ENCODE measurements around the gene ADAM12.

DNA sequence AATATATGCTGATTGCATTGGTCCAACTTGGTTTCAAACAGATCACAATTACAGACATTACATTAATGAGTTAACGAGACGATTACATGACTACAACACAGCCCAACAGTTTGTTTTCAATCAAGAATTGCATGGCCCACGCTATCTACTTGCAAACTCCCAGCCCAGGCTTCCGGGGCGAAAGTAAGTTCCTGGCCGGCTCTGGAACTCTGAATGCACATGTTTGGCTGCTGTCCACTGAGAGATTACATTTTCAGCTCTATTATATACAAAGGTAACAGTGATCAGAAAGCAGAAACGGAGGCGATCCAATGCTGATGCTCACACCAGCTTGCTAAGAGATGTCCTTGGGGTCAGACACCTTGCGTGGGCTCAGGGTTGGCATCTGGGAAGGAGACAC is 285.6 kb downstream of the ADAM12 start:
- TF ChIP-seq ZNF214 (tag by site-specific recombination; IDR thresholded peaks at IDR 0.05; ENCODE audit: borderline replicate concordance), result no peak
- TF ChIP-seq ZNF837 (tag by site-specific recombination; IDR thresholded peaks at IDR 0.05), result no peak
- TF ChIP-seq, protein P1, sequence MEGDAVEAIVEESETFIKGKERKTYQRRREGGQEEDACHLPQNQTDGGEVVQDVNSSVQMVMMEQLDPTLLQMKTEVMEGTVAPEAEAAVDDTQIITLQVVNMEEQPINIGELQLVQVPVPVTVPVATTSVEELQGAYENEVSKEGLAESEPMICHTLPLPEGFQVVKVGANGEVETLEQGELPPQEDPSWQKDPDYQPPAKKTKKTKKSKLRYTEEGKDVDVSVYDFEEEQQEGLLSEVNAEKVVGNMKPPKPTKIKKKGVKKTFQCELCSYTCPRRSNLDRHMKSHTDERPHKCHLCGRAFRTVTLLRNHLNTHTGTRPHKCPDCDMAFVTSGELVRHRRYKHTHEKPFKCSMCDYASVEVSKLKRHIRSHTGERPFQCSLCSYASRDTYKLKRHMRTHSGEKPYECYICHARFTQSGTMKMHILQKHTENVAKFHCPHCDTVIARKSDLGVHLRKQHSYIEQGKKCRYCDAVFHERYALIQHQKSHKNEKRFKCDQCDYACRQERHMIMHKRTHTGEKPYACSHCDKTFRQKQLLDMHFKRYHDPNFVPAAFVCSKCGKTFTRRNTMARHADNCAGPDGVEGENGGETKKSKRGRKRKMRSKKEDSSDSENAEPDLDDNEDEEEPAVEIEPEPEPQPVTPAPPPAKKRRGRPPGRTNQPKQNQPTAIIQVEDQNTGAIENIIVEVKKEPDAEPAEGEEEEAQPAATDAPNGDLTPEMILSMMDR (tag by site-specific recombination; IDR thresholded peaks at IDR 0.05), result no peak
- TF ChIP-seq, protein P2, sequence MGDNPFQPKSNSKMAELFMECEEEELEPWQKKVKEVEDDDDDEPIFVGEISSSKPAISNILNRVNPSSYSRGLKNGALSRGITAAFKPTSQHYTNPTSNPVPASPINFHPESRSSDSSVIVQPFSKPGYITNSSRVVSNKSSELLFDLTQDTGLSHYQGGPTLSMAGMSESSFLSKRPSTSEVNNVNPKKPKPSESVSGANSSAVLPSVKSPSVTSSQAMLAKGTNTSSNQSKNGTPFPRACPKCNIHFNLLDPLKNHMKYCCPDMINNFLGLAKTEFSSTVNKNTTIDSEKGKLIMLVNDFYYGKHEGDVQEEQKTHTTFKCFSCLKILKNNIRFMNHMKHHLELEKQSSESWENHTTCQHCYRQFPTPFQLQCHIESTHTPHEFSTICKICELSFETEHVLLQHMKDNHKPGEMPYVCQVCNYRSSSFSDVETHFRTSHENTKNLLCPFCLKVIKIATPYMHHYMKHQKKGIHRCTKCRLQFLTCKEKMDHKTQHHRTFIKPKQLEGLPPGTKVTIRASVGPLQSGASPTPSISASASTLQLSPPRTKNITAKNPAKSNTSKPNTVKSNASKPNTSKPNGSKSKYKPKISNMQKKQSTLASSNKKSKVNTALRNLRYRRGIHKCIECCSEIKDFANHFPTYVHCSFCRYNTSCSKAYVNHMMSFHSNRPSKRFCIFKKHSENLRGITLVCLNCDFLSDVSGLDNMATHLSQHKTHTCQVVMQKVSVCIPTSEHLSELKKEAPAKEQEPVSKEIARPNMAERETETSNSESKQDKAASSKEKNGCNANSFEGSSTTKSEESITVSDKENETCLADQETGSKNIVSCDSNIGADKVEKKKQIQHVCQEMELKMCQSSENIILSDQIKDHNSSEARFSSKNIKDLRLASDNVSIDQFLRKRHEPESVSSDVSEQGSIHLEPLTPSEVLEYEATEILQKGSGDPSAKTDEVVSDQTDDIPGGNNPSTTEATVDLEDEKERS (tag by site-specific recombination; IDR thresholded peaks at IDR 0.05), result no peak
- TF ChIP-seq ZNF560 (tag by site-specific recombination; IDR thresholded peaks at IDR 0.05; ENCODE audit: borderline replicate concordance), result no peak
- TF ChIP-seq, protein P3, sequence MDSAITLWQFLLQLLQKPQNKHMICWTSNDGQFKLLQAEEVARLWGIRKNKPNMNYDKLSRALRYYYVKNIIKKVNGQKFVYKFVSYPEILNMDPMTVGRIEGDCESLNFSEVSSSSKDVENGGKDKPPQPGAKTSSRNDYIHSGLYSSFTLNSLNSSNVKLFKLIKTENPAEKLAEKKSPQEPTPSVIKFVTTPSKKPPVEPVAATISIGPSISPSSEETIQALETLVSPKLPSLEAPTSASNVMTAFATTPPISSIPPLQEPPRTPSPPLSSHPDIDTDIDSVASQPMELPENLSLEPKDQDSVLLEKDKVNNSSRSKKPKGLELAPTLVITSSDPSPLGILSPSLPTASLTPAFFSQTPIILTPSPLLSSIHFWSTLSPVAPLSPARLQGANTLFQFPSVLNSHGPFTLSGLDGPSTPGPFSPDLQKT (IDR thresholded peaks at IDR 0.05; ENCODE audit: borderline replicate concordance, low read depth, low read length), result no peak
- no peak for TF ChIP-seq ZNF146 (tag by site-specific recombination; IDR thresholded peaks at IDR 0.05)
- TF ChIP-seq, protein P4, sequence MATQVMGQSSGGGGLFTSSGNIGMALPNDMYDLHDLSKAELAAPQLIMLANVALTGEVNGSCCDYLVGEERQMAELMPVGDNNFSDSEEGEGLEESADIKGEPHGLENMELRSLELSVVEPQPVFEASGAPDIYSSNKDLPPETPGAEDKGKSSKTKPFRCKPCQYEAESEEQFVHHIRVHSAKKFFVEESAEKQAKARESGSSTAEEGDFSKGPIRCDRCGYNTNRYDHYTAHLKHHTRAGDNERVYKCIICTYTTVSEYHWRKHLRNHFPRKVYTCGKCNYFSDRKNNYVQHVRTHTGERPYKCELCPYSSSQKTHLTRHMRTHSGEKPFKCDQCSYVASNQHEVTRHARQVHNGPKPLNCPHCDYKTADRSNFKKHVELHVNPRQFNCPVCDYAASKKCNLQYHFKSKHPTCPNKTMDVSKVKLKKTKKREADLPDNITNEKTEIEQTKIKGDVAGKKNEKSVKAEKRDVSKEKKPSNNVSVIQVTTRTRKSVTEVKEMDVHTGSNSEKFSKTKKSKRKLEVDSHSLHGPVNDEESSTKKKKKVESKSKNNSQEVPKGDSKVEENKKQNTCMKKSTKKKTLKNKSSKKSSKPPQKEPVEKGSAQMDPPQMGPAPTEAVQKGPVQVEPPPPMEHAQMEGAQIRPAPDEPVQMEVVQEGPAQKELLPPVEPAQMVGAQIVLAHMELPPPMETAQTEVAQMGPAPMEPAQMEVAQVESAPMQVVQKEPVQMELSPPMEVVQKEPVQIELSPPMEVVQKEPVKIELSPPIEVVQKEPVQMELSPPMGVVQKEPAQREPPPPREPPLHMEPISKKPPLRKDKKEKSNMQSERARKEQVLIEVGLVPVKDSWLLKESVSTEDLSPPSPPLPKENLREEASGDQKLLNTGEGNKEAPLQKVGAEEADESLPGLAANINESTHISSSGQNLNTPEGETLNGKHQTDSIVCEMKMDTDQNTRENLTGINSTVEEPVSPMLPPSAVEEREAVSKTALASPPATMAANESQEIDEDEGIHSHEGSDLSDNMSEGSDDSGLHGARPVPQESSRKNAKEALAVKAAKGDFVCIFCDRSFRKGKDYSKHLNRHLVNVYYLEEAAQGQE (tag by site-specific recombination; IDR thresholded peaks at IDR 0.05), result no peak
- no peak for TF ChIP-seq ZNF114 (tag by site-specific recombination; IDR thresholded peaks at IDR 0.05)
- no peak for TF ChIP-seq ZNF350 (tag by site-specific recombination; IDR thresholded peaks at IDR 0.05)
- TF ChIP-seq, protein P5, sequence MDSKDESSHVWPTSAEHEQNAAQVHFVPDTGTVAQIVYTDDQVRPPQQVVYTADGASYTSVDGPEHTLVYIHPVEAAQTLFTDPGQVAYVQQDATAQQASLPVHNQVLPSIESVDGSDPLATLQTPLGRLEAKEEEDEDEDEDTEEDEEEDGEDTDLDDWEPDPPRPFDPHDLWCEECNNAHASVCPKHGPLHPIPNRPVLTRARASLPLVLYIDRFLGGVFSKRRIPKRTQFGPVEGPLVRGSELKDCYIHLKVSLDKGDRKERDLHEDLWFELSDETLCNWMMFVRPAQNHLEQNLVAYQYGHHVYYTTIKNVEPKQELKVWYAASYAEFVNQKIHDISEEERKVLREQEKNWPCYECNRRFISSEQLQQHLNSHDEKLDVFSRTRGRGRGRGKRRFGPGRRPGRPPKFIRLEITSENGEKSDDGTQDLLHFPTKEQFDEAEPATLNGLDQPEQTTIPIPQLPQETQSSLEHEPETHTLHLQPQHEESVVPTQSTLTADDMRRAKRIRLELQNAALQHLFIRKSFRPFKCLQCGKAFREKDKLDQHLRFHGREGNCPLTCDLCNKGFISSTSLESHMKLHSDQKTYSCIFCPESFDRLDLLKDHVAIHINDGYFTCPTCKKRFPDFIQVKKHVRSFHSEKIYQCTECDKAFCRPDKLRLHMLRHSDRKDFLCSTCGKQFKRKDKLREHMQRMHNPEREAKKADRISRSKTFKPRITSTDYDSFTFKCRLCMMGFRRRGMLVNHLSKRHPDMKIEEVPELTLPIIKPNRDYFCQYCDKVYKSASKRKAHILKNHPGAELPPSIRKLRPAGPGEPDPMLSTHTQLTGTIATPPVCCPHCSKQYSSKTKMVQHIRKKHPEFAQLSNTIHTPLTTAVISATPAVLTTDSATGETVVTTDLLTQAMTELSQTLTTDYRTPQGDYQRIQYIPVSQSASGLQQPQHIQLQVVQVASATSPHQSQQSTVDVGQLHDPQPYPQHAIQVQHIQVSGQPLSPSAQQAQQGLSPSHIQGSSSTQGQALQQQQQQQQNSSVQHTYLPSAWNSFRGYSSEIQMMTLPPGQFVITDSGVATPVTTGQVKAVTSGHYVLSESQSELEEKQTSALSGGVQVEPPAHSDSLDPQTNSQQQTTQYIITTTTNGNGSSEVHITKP (tag by site-specific recombination; IDR thresholded peaks at IDR 0.05), result no peak
